ENCODE data around the gene COPB1. TPM values are rescaled to one million over a fixed set of nuclear protein-coding genes. Genes with fewer than 3 reads are reported as not detected.

The COPB1 gene
- polyA plus RNA-seq, 4 donors: 137 to 164 (median 151) TPM

Other genes with a start within 250 kb of the COPB1 start
- gene RRAS2, start 140.6 kb downstream of the COPB1 start, polyA plus RNA-seq (ENCODE audit: insufficient read length in 4 of 4): 10 to 100 TPM; 52.4 to 64.9 (median 60.8) TPM
- gene PSMA1, start 20.6 kb upstream of the COPB1 start, polyA plus RNA-seq (ENCODE audit: insufficient read length in 4 of 4): 100 to 1,000 TPM; 168 to 201 (median 196) TPM
- 1 to 10 TPM; 8.1 to 9.5 (median 8.4) TPM for gene PDE3B, start 144.0 kb upstream of the COPB1 start, polyA plus RNA-seq (ENCODE audit: insufficient read length in 4 of 4)

Measured in right renal pelvis (tissue), 4 donors.